Natural killer cell (primary cell): ENCODE results near the gene PRR16. TPM values are rescaled to one million over a fixed set of nuclear protein-coding genes. Genes with fewer than 3 reads are reported as not detected.

Experiments
- ATAC-seq, 3 donors: fragments of 150-1000 bp in 2 of 3; fragments of 200-7000 bp in 1 of 3; cut with Tn5 transposase; 1 replicate in 1 of 3; 2 replicates in 2 of 3; pipeline ENCODE4 v1.10.0; 2021; ENCODE audit warnings: mild to moderate bottlenecking in 2 of 3, moderate library complexity in 2 of 3
- DNase-seq, 2 donors: peaks; one replicate each; pipeline versions ENCODE4 v3.0.0 to v3.0.0-alpha.2; 2013 to 2021; ENCODE audit warnings: mixed read lengths in 1 of 2
- H3K27ac ChIP-seq: one replicate; pipeline ENCODE4 v1.5.1; 2013; ENCODE audit warnings: mild to moderate bottlenecking, low read length
- H3K27me3 ChIP-seq: one replicate; pipeline ENCODE4 v1.6.1; 2013; ENCODE audit warnings: low read length; ENCODE audit not compliant: control insufficient read depth, insufficient read depth
- H3K36me3 ChIP-seq: one replicate; pipeline ENCODE4 v1.6.1; 2013; ENCODE audit warnings: low read length; ENCODE audit not compliant: control insufficient read depth, insufficient read depth
- H3K4me1 ChIP-seq: one replicate; pipeline ENCODE4 v1.6.1; 2013; ENCODE audit warnings: low read length; ENCODE audit not compliant: control insufficient read depth, insufficient read depth
- H3K4me3 ChIP-seq: one replicate; pipeline ENCODE4 v1.5.1; 2013; ENCODE audit warnings: low read length
- H3K9me3 ChIP-seq: one replicate; pipeline ENCODE4 v1.6.1; 2013; ENCODE audit warnings: low read length; ENCODE audit not compliant: control insufficient read depth, insufficient read depth
- H3K27ac Mint-ChIP-seq, 2 donors: one replicate each; pipeline ENCODE4 v1.8.0; 2022; ENCODE audit warnings: mild to moderate bottlenecking in 2 of 2, mixed read lengths in 2 of 2, moderate library complexity in 1 of 2
- H3K27me3 Mint-ChIP-seq, 2 donors: one replicate each; pipeline ENCODE4 v1.8.0; 2022; ENCODE audit warnings: low read depth in 2 of 2, mixed read lengths in 2 of 2
- H3K36me3 Mint-ChIP-seq: one replicate; pipeline ENCODE4 v1.8.0; 2022; ENCODE audit warnings: mixed read lengths
- H3K4me1 Mint-ChIP-seq, 2 donors: one replicate each; pipeline ENCODE4 v1.8.0; 2022; ENCODE audit warnings: mixed read lengths in 2 of 2
- H3K4me3 Mint-ChIP-seq: one replicate; pipeline ENCODE4 v1.8.0; 2022; ENCODE audit warnings: mild to moderate bottlenecking, moderate library complexity, mixed read lengths
- H3K9me3 Mint-ChIP-seq, 2 donors: one replicate each; pipeline ENCODE4 v1.8.0; 2022; ENCODE audit warnings: mixed read lengths in 2 of 2
- CTCF ChIP-seq: fragments of 200-600 bp; IDR thresholded peaks from one replicate; pipeline ENCODE4 v1.8.0; 2022; ENCODE audit warnings: antibody characterized with exemption
- WGBS: methylation state at CpG from one replicate; pipeline ENCODE4 v1.1.7; 2013; ENCODE audit warnings: missing lambda C conversion rate; ENCODE audit not compliant: insufficient coverage; 5-methylcytosine and 5-hydroxymethylcytosine counted together
- intact Hi-C: fragments of 100-400 bp; cut with micrococcal nuclease; formaldehyde crosslinking; loops from one replicate; pipeline ENCODE4 v1.14.2; 2022
- total RNA-seq, 4 donors: library from RNA; stranded (reverse); fragments of 120-200 nt in 1 of 4; gene quantifications; one replicate each; pipeline versions ENCODE4 v1.2.3 to v1.2.4, GENCODE V29; 2013 to 2022

The PRR16 gene
- total RNA-seq, 3 donors from 2014 or later (not counting 1 experiment from before 2014, with no cell fraction given), result not detected

- DNase-seq (no peak), ATAC-seq (no peak)
- no peak overlapping the region for H3K4me3 ChIP-seq
- H3K36me3 Mint-ChIP-seq, result no peaks in the 10 kb centered on the region
- peaks cover 10% of the 10 kb centered on the region for H3K9me3 ChIP-seq
- no peak overlapping the region for H3K4me3 Mint-ChIP-seq
- 88% methylated on average over 4 of the region's 4 CpGs for WGBS
- no peaks in the 10 kb centered on the region for H3K4me1 ChIP-seq
- H3K27ac ChIP-seq, result no peak overlapping the region
- no peaks in the 10 kb centered on the region for H3K4me1 Mint-ChIP-seq
- H3K27me3 ChIP-seq, result no peaks in the 10 kb centered on the region
- no peaks in the 10 kb centered on the region for H3K36me3 ChIP-seq
- TF ChIP-seq CTCF, result no peak
- H3K9me3 Mint-ChIP-seq, result peaks cover 4 to 15% of the 10 kb centered on the region in 2 donors
- H3K27me3 Mint-ChIP-seq, result no peaks in the 10 kb centered on the region
- no peak overlapping the region for H3K27ac Mint-ChIP-seq
- intact Hi-C loops, result no loop called here
Measured at GRCh38 chr5:120564013-120564412, 99.9 kb downstream of the PRR16 start.

- H3K27me3 ChIP-seq, result no peaks in the 10 kb centered on the region
- no peak for ATAC-seq
- Mint-ChIP-seq H3K4me1 (no peaks in the 10 kb centered on the region), H3K36me3 (no peaks in the 10 kb centered on the region), H3K9me3 (peaks cover 4 to 28% of the 10 kb centered on the region in 2 donors), H3K27me3 (no peaks in the 10 kb centered on the region), H3K27ac (no peak overlapping the region), H3K4me3 (no peak overlapping the region)
- no peak for DNase-seq
- H3K4me3 ChIP-seq, result no peak overlapping the region
- peaks cover 10% of the 10 kb centered on the region for H3K9me3 ChIP-seq
- intact Hi-C loops, result no loop called here
- 43% methylated on average over 1 of the region's 1 CpG for WGBS
- no peaks in the 10 kb centered on the region for H3K4me1 ChIP-seq
- no peak for TF ChIP-seq CTCF
- no peak overlapping the region for H3K27ac ChIP-seq
- no peaks in the 10 kb centered on the region for H3K36me3 ChIP-seq
Measured at GRCh38 chr5:120567066-120567465, 103.0 kb downstream of the PRR16 start.

- H3K27me3 Mint-ChIP-seq, result no peaks in the 10 kb centered on the region
- Histone ChIP-seq H3K9me3 (peaks cover 10% of the 10 kb centered on the region), H3K4me1 (no peaks in the 10 kb centered on the region), H3K4me3 (no peak overlapping the region), H3K27me3 (no peaks in the 10 kb centered on the region), H3K27ac (no peak overlapping the region), H3K36me3 (no peaks in the 10 kb centered on the region)
- H3K9me3 Mint-ChIP-seq, result peaks cover 2 to 32% of the 10 kb centered on the region in 2 donors
- intact Hi-C loops, result no loop called here
- no peaks in the 10 kb centered on the region for H3K36me3 Mint-ChIP-seq
- no peak overlapping the region for H3K4me3 Mint-ChIP-seq
- H3K4me1 Mint-ChIP-seq, result no peaks in the 10 kb centered on the region
- no peak overlapping the region for H3K27ac Mint-ChIP-seq
- WGBS, result 78% methylated on average over 4 of the region's 4 CpGs
- ATAC-seq, result no peak
- DNase-seq, result no peak
- no peak for TF ChIP-seq CTCF
Measured at GRCh38 chr5:120567921-120568320, 103.8 kb downstream of the PRR16 start.

- no peak overlapping the region for H3K4me3 ChIP-seq
- intact Hi-C loops, result no loop called here
- H3K4me3 Mint-ChIP-seq, result no peak overlapping the region
- no peak overlapping the region for H3K27ac ChIP-seq
- H3K27me3 Mint-ChIP-seq, result no peaks in the 10 kb centered on the region
- peaks cover 5% of the 10 kb centered on the region for H3K9me3 ChIP-seq
- TF ChIP-seq CTCF, result no peak
- H3K4me1 Mint-ChIP-seq, result no peaks in the 10 kb centered on the region
- no peaks in the 10 kb centered on the region for H3K4me1 ChIP-seq
- no peaks in the 10 kb centered on the region for H3K27me3 ChIP-seq
- no peak for ATAC-seq
- no peak overlapping the region for H3K27ac Mint-ChIP-seq
- H3K36me3 Mint-ChIP-seq, result no peaks in the 10 kb centered on the region
- peaks cover 2 to 32% of the 10 kb centered on the region in 2 donors for H3K9me3 Mint-ChIP-seq
- no peaks in the 10 kb centered on the region for H3K36me3 ChIP-seq
- no peak for DNase-seq
Measured at GRCh38 chr5:120568711-120569110, 104.6 kb downstream of the PRR16 start.
